22Rv1 (cell line): ENCODE results near the gene A4GNT.
"Not testable (repeated sequence)": the region's sequence is repeated elsewhere in the genome, so short reads cannot be mapped to it uniquely, and the experiment has no call there.

Source experiments
- ZFX ChIP-seq: fragments of 450-650 bp; IDR thresholded peaks from 2 replicates; pipeline ENCODE4 v1.6.1; 2017; ENCODE audit warnings: antibody characterized with exemption, borderline replicate concordance
- TF ChIP-seq, protein P1 (sequence below): fragments of 450-650 bp; IDR thresholded peaks from 2 replicates; pipeline ENCODE4 v1.5.1; 2017; ENCODE audit warnings: mild to moderate bottlenecking

DNA sequence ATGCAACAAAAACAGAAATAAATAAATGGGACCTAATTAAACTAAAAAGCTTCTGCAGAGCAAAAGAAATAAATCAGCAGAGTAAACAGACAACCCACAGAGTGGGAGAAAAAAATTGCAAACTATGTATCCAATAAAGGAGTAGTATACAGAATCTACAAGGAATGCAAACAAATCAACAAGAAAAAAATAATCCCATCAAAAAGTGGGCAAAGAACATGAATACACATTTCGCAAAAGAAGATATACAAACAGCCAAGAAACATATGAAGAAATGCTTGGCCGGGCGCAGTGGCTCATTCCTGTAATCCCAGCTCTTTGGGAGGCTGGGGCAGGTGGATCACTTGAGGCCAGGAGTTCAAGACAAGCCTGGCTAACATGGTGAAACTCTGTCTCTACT is 10.0 kb upstream of the A4GNT start:
- TF ChIP-seq, protein P1, sequence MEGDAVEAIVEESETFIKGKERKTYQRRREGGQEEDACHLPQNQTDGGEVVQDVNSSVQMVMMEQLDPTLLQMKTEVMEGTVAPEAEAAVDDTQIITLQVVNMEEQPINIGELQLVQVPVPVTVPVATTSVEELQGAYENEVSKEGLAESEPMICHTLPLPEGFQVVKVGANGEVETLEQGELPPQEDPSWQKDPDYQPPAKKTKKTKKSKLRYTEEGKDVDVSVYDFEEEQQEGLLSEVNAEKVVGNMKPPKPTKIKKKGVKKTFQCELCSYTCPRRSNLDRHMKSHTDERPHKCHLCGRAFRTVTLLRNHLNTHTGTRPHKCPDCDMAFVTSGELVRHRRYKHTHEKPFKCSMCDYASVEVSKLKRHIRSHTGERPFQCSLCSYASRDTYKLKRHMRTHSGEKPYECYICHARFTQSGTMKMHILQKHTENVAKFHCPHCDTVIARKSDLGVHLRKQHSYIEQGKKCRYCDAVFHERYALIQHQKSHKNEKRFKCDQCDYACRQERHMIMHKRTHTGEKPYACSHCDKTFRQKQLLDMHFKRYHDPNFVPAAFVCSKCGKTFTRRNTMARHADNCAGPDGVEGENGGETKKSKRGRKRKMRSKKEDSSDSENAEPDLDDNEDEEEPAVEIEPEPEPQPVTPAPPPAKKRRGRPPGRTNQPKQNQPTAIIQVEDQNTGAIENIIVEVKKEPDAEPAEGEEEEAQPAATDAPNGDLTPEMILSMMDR = not testable (repeated sequence)
- TF ChIP-seq ZFX = not testable (repeated sequence)
